Stimulated activated CD8-positive, alpha-beta memory T cell treated with anti-CD3 and anti-CD28 coated beads, Interleukin-7, amount 100 ng/mL, for 48 hours (primary cell): Measurements from ENCODE around the gene SMCO3.
A peak's percentile ranks its signal among the peaks of the same experiment; 100 is the strongest.
"Not testable (repeated sequence)": the region's sequence is repeated elsewhere in the genome, so short reads cannot be mapped to it uniquely, and the experiment has no call there.

Source experiments
- DNase-seq, 2 donors: peaks; one replicate each; pipeline ENCODE4 v3.0.0-alpha.2; 2020; ENCODE audit warnings: low read depth in 1 of 2; ENCODE audit errors: extremely low read depth in 1 of 2

Gene SMCO3

GRCh38 chr12:14775636-14775980 lies 38.4 kb downstream of the SMCO3 start:
- DNase-seq: no peak

DNA sequence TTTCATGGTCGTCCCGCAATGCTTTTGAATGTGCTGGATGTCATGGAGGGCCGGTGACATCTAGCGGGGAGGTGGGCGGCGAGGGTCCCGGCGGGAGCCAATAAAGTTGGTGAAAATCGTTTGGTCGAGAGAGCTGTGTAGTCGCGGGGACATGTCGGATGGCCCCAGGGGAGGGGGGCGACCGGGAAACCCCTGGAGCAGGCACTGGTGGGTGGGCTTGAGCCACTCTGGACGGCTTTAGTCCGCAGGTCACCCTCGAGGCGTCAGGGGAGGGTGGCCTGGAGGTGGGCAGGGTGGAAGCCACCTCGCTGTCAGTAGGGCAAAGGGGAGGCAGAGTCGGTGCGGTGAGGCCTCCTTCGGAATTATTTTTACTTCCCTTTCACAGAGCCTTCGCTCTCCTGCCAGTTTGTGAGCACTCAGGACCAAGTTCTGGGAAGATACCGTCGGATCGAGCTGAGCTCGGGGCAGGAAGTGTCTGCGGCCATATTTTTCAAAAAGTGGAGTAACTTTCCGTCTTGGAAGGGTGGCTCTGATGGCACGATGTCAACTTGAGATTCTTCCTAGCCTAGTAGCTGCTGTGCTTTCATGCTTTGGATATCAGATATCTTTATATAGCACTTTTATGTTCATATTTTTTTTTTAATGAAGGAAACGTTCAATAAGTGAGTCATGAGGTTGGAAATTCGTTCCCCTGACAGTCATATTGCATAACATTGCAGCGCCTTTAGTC lies 38.9 kb downstream of the SMCO3 start:
- no peak for DNase-seq

- DNase-seq: peak; percentile 67 to 88
Measured at GRCh38 chr12:14774074-14774905, 39.7 kb downstream of the SMCO3 start.

DNA sequence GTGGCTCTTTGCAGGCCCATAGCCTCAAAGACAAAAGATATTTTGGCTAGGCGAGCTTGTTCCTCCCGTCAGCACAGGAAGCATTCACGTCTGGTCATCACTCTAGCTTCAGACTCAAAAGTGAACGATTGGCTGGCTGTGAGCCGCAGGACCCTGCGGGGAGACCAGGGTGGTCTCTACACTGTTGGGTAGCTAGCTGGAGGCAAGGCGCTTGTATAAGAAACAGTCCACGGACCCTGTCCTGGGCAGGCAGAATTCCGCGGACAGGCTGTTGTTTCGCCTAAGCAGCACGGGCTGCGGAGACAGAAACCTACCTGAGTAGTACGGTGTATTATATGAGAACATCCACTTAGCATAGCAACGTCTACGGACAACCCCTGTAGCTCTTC lies 40.3 kb downstream of the SMCO3 start:
- DNase-seq: peak in 1 of 2 donors; percentile 7

GRCh38 chr12:14772946-14773345 lies 41.0 kb downstream of the SMCO3 start:
- DNase-seq: no peak

DNA sequence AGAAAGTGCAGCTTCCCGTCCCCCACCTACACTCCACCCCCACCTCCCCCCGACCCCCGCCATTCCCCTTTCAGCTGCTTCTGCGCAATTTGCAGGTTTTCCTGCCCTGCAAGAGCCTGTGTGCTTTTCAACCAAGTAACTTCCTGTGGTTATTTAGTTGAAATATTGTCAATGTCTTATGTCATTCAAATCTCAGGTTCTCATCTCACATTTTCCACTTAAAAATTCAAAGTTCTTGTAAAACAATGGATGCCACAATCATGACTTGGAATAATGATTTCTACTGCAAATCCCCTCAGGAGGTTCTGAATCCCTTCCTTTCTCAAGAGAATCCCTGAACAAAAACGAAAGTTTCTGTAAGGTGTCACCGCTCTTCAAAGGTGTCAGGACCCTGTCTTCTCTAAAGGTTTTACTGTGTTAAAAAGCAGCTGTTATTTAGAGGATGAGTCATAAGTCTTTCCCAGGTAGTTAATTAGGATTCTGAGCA lies 42.3 kb downstream of the SMCO3 start:
- DNase-seq: peak in 1 of 2 donors; percentile 6

- DNase-seq: peak; percentile 84 to 91
Measured at GRCh38 chr12:14770496-14771461, 43.2 kb downstream of the SMCO3 start.

- peak; percentile 79 to 82 for DNase-seq
Measured at GRCh38 chr12:14769969-14770495, 44.0 kb downstream of the SMCO3 start.

- DNase-seq: no peak
Measured at GRCh38 chr12:14769466-14769968, 44.5 kb downstream of the SMCO3 start.

GRCh38 chr12:14768823-14769405 lies 45.1 kb downstream of the SMCO3 start:
- DNase-seq: peak; percentile 18 to 48

DNA sequence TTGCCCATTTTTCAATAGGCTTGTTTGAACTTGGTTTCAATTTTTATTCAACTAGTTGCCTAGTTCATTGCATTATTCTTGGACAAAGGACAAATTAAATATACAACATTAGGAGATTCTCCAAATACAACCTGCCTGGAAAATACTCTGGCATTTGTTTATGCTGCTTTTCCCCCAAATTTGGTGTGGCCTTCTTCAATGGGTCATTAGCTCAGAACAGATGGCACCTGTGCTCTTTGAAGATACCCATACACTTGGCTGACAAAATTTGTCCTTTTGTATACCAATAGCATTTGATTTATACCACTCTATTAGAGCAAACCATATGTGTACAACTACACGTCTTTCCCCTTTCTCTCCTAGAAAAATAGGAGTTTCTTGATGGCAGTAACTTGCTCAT lies 46.4 kb downstream of the SMCO3 start:
- no peak for DNase-seq

DNA sequence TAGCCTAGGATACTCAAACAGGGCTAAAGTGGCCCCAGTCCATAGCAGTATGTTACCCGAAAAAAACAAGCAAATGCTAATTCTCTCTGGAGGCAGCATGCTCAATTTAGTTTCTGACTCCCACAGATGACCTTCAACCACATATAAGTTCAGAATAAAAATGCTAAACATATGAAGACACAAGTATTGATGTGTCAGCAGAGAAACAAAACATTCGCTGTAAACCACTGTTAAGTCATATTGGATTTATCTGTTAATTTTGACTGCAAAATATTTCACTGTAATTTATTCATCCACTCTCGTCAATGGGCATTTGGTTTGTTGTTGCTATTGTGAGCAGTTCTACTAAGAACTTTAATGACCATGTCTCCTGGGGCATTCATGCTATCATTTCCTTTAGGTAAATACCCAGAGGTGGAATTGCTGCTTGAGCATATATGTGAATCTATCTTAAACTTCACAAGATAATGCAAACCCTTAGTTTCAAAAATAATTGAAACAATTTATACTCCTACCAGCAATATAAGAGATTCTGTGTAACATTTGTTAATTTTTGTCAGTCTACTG lies 47.2 kb downstream of the SMCO3 start:
- no peak for DNase-seq

- not testable (repeated sequence) for DNase-seq
Measured at GRCh38 chr12:14766020-14766419, 48.0 kb downstream of the SMCO3 start.

DNA sequence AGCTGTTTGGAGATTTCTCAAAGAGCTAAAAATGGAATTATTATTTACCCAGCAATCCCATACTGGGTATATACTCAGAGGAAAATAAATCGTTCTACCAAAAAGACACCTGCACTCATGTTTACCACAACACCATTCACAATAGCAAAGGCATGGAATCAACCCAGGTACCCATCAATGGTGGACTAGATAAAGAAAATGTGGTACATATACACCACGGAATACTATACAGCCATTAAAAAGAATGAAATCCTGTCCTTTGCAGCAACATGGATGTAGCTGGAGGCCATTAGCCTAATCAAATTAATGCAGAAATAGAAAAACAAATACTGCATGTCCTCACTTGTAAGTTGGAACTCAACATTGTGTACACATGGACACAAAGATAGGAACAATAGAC lies 48.6 kb downstream of the SMCO3 start:
- no peak for DNase-seq

DNA sequence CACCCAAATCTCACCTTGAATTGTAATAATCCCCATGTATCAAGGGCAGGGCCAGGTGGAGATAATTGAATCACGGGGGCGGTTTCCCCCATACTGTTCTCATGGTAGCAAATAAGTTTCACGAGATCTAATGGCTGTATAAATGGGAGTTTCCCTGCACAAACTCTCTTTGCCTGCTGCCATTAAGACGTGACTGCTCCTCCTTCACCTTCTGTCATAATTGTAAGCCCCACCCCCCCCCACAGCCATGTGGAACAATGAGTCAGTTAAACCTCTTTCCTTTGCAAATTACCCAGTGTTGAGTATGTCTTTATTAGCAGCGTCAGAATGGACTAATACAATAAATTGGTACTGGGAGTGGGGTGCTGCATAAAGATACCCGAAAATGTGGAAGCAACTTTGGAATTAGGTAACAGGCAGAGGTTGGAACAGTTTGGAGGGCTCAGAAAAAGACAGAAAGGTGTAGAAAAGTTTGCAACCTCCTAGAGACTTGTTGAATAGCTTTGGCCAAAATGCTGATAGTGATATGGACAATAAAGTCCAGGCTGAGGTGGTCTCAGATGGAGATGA lies 54.2 kb downstream of the SMCO3 start:
- not testable (repeated sequence) for DNase-seq

- no peak for DNase-seq
Measured at GRCh38 chr12:14756334-14757143, 57.4 kb downstream of the SMCO3 start.
